SK-N-MC (cell line): ENCODE measurements around the gene CIB1.
"Not testable (repeated sequence)": the region's sequence is repeated elsewhere in the genome, so short reads cannot be mapped to it uniquely, and the experiment has no call there.

Source experiments
- DNase-seq: peaks from one replicate; pipeline ENCODE4 v3.0.0-alpha.2; 2011; ENCODE audit warnings: low read depth, low spot score
- H3K27ac ChIP-seq: fragments of 200-600 bp; sonication (generic); 2 replicates; pipeline ENCODE4 v1.5.1; 2016; ENCODE audit warnings: mixed run types
- H3K36me3 ChIP-seq: fragments of 200-600 bp; sonication (generic); 2 replicates; pipeline ENCODE4 v1.6.1; 2017; ENCODE audit warnings: antibody characterized with exemption, low read length, mixed read lengths; ENCODE audit not compliant: insufficient read depth
- H3K4me3 ChIP-seq: fragments of 200-600 bp; sonication (generic); 2 replicates; pipeline ENCODE4 v1.5.1; 2016
- H3K9ac ChIP-seq: fragments of 200-600 bp; sonication (generic); 2 replicates; pipeline ENCODE4 v1.8.0; 2017; ENCODE audit warnings: mixed run types, mixed read lengths; ENCODE audit not compliant: insufficient read length
- H3K9me3 ChIP-seq: fragments of 200-600 bp; sonication (generic); 2 replicates; pipeline ENCODE4 v1.6.1; 2017; ENCODE audit warnings: low read depth, mild to moderate bottlenecking, antibody characterized with exemption, low read length, moderate library complexity, mixed read lengths
- EZH2 ChIP-seq: fragments of 200-600 bp; sonication (generic); IDR thresholded peaks from one replicate; pipeline ENCODE4 v1.6.1; 2017; ENCODE audit warnings: antibody characterized with exemption
- FOXP2 ChIP-seq: optimal IDR thresholded peaks from 2 replicates; pipeline ENCODE3; 2011; ENCODE audit warnings: mild to moderate bottlenecking, moderate library complexity; ENCODE audit not compliant: insufficient read depth; ENCODE audit errors: extremely low read length, control extremely low read depth
- POLR2AphosphoS5 ChIP-seq: IDR thresholded peaks from 2 replicates; pipeline ENCODE4 v1.6.1; 2012; ENCODE audit warnings: mild to moderate bottlenecking, low read depth, low read length, borderline replicate concordance

CIB1 gene

GRCh38 chr15:90265271-90266060 is 31.7 kb upstream of the CIB1 start, which contains the start of gene NGRN:
Gene NGRN, plus strand, starts transcription at chr15:90265672. Its CDS starts 41 bp downstream, at chr15:90265713.
- peak within 1 kb of the TSS; percentile 77 for H3K27ac ChIP-seq
- H3K36me3 ChIP-seq = peaks cover 31% of the 10 kb centered on the region
- H3K9me3 ChIP-seq = no peaks in the 10 kb centered on the region
- TF ChIP-seq FOXP2 (no peak), POLR2AphosphoS5 (peak; percentile 99)
- H3K4me3 ChIP-seq = peak within 1 kb of the TSS; percentile 89
- DNase-seq = peak; percentile 42
- peak within 1 kb of the TSS; percentile 86 for H3K9ac ChIP-seq

GRCh38 chr15:90264671-90265070 is 30.9 kb upstream of the CIB1 start:
- H3K36me3 ChIP-seq = peaks cover 23% of the 10 kb centered on the region
- no peaks in the 10 kb centered on the region for H3K9me3 ChIP-seq
- peak overlapping the region; percentile 89 for H3K4me3 ChIP-seq
- TF ChIP-seq EZH2 (no peak), POLR2AphosphoS5 (no peak), FOXP2 (no peak)
- no peak for DNase-seq
- H3K27ac ChIP-seq = peak overlapping the region; percentile 77; the same call in 1 of the 2 replicates
- peak overlapping the region; percentile 86 for H3K9ac ChIP-seq

- Histone ChIP-seq H3K4me3 (no peak overlapping the region), H3K9me3 (no peaks in the 10 kb centered on the region), H3K27ac (no peak overlapping the region), H3K9ac (no peak overlapping the region), H3K36me3 (peaks cover 8% of the 10 kb centered on the region)
- no peak for TF ChIP-seq FOXP2
- no peak for DNase-seq
Measured at GRCh38 chr15:90262426-90262825, 28.7 kb upstream of the CIB1 start.

GRCh38 chr15:90261811-90262210 is 28.1 kb upstream of the CIB1 start:
- TF ChIP-seq POLR2AphosphoS5 = no peak
- TF ChIP-seq FOXP2 = no peak
- TF ChIP-seq EZH2 = no peak
- no peak overlapping the region for H3K27ac ChIP-seq
- no peak for DNase-seq

GRCh38 chr15:90260731-90261130 is 27.0 kb upstream of the CIB1 start:
- DNase-seq, H3K9me3 ChIP-seq, H3K4me3 ChIP-seq, H3K27ac ChIP-seq, H3K9ac ChIP-seq, H3K36me3 ChIP-seq: not testable (repeated sequence)

More at GRCh38 chr15:90261811-90262210, 28.1 kb upstream of the CIB1 start:
- Histone ChIP-seq H3K4me3 (no peak overlapping the region), H3K9ac (no peak overlapping the region), H3K36me3 (peaks cover 2% of the 10 kb centered on the region; the same call in 1 of the 2 replicates), H3K9me3 (no peaks in the 10 kb centered on the region)

GRCh38 chr15:90259524-90259923 is 25.8 kb upstream of the CIB1 start:
- no peak for DNase-seq
- Histone ChIP-seq H3K4me3 (no peak overlapping the region), H3K36me3 (no peaks in the 10 kb centered on the region), H3K27ac (no peak overlapping the region), H3K9me3 (no peaks in the 10 kb centered on the region), H3K9ac (no peak overlapping the region)
- TF ChIP-seq EZH2 (no peak), FOXP2 (no peak), POLR2AphosphoS5 (no peak)

- H3K27ac ChIP-seq = no peak overlapping the region
- H3K36me3 ChIP-seq = no peaks in the 10 kb centered on the region
- no peak for DNase-seq
- no peaks in the 10 kb centered on the region for H3K9me3 ChIP-seq
- no peak overlapping the region for H3K4me3 ChIP-seq
- no peak overlapping the region for H3K9ac ChIP-seq
- TF ChIP-seq EZH2 (no peak), FOXP2 (no peak), POLR2AphosphoS5 (no peak)
Measured at GRCh38 chr15:90257776-90258175, 24.0 kb upstream of the CIB1 start.

GRCh38 chr15:90249203-90249863 is 15.6 kb upstream of the CIB1 start, which contains the start of gene TTLL13:
Gene TTLL13, plus strand, starts transcription at chr15:90249556. Its CDS starts 1,075 bp downstream, at chr15:90250631.
- no peak within 1 kb of the TSS for H3K4me3 ChIP-seq
- no peaks in the 10 kb centered on the region for H3K9me3 ChIP-seq
- no peaks in the 10 kb centered on the region for H3K36me3 ChIP-seq
- DNase-seq = no peak
- no peak within 1 kb of the TSS for H3K9ac ChIP-seq
- H3K27ac ChIP-seq = no peak within 1 kb of the TSS
- TF ChIP-seq FOXP2 (no peak), POLR2AphosphoS5 (peak; percentile 31; the same call in 1 of the 2 replicates), EZH2 (no peak)
